Heart left ventricle (tissue), 13 donors: ENCODE measurements around the gene MYCL.

Experiments used
- CTCF ChIP-seq, 12 donors: fragments of 200-600 bp; sonication (generic) in 4 of 12; IDR thresholded peaks; one replicate each; pipeline versions ENCODE4 v1.5.0 to v1.8.0; 2018 to 2022; ENCODE audit warnings: antibody characterized with exemption in 12 of 12, mild to moderate bottlenecking in 5 of 12
- POLR2A ChIP-seq, 2 donors: fragments of 450-650 bp; IDR thresholded peaks; one replicate each; pipeline ENCODE4 v1.6.1; 2017; ENCODE audit warnings: antibody characterized with exemption in 2 of 2, mild to moderate bottlenecking in 2 of 2, moderate library complexity in 2 of 2
- donor health status: ischemic (EF 13 %, LVEDD 7.1; RV severe dilation, severe dysfunction).
- donor health status: DM: no; HTN: yes; CAD: no.
- donor health status: DM: no; HTN: no; CAD: no.
- donor health status: ischemic (EF 25% LVEDD 6.9; RV normal size, moderate dysfunction).
- donor health status: ischemic (EF 25% LVEDD 5.7; RV mildly dilated, moderate dysfunction).
- donor health status: ischemic (EF 35%, LVEDD 5.7; RV mildly dilated, moderate dysfunction).
- donor health status: nonischemic (EF 11% LVEDD 7.7; RV severe dilation, severe dysfunction).
- donor health status: DM: yes; HTN: yes; CAD: no.
- donor health status: PGD.
- donor health status: ischemic (EF 29% LVEDD 5.4; RV normal size, mild dysfunction).
- donor health status: nonischemic (EF 23%, LVEDD 6.1; RV moderate dilation, normal function).

- no peak for TF ChIP-seq CTCF (IDR thresholded peaks at IDR 0.05)
- no peak for TF ChIP-seq POLR2A (IDR thresholded peaks at IDR 0.05)
These were observed 49.4 kb downstream of the MYCL start for GRCh38 chr1:39852214-39852791.
